Activated CD8-positive, alpha-beta memory T cell treated with anti-CD3 and anti-CD28 coated beads for 48 hours (primary cell): ENCODE data around the gene GTF2H3.

Experiments used
- DNase-seq, 3 experiments: peaks; one replicate each; pipeline ENCODE4 v3.0.0-alpha.2; 2020; ENCODE audit warnings: low read depth in 2 of 3, low spot score in 2 of 3

The GTF2H3 gene

GRCh38 chr12:123705935-123706334, 72.3 kb downstream of the GTF2H3 start:
- DNase-seq = no peak

- DNase-seq = no peak
Measured at GRCh38 chr12:123707466-123707865, 73.8 kb downstream of the GTF2H3 start.
